Activated B cell treated with CpG ODN at 0.5 μM for 24 hours (primary cell): ENCODE results near the gene LAMA5. TPM values are rescaled to one million over a fixed set of nuclear protein-coding genes. Genes with fewer than 3 reads are reported as not detected.

Source experiments
- ATAC-seq: fragments of 200-7000 bp; cut with Tn5 transposase; one replicate; pipeline ENCODE4 v1.10.0; 2021; ENCODE audit warnings: low read depth, mild to moderate bottlenecking, moderate library complexity
- CTCF ChIA-PET: fragments of 350-600 bp; sonication (Branson Sonifier 250); formaldehyde crosslinking; loops from one replicate; lab custom pipeline; 2021; ENCODE audit warnings: antibody characterized with exemption; lab: Charles Lee
- POLR2A ChIA-PET: fragments of 350-600 bp; sonication (Branson Sonifier 250); formaldehyde crosslinking; loops from one replicate; lab custom pipeline; 2021; ENCODE audit warnings: antibody characterized with exemption; lab: Charles Lee
- DNase-seq: peaks from one replicate; pipeline ENCODE4 v3.0.0; 2022
- H3K27ac Mint-ChIP-seq: one replicate; pipeline ENCODE4 v1.8.0; 2020; ENCODE audit warnings: mixed read lengths
- H3K27me3 Mint-ChIP-seq: one replicate; pipeline ENCODE4 v1.8.0; 2021; ENCODE audit warnings: mixed read lengths
- H3K36me3 Mint-ChIP-seq: one replicate; pipeline ENCODE4 v1.8.0; 2021; ENCODE audit warnings: low read depth, mixed read lengths
- H3K4me1 Mint-ChIP-seq: one replicate; pipeline ENCODE4 v1.8.0; 2021; ENCODE audit warnings: mixed read lengths
- H3K4me3 Mint-ChIP-seq: one replicate; pipeline ENCODE4 v1.8.0; 2020; ENCODE audit warnings: mild to moderate bottlenecking, mixed read lengths
- H3K9me3 Mint-ChIP-seq: one replicate; pipeline ENCODE4 v1.8.0; 2020; ENCODE audit warnings: mixed read lengths
- intact Hi-C: fragments of 100-400 bp; cut with micrococcal nuclease; formaldehyde crosslinking; loops from one replicate; pipeline ENCODE4 v1.15.1; 2024
- total RNA-seq: library from RNA; stranded (reverse); gene quantifications from 2 replicates; pipeline ENCODE4 v1.2.3, GENCODE V29; 2022
- TF ChIP-seq, protein P1 (sequence below): fragments of 200-600 bp; IDR thresholded peaks from one replicate; pipeline ENCODE4 v1.8.0; 2022; ENCODE audit warnings: antibody characterized with exemption, mild to moderate bottlenecking

Gene LAMA5
- total RNA-seq, 1 donor from 2014 or later, result 24.8 TPM

DNA sequence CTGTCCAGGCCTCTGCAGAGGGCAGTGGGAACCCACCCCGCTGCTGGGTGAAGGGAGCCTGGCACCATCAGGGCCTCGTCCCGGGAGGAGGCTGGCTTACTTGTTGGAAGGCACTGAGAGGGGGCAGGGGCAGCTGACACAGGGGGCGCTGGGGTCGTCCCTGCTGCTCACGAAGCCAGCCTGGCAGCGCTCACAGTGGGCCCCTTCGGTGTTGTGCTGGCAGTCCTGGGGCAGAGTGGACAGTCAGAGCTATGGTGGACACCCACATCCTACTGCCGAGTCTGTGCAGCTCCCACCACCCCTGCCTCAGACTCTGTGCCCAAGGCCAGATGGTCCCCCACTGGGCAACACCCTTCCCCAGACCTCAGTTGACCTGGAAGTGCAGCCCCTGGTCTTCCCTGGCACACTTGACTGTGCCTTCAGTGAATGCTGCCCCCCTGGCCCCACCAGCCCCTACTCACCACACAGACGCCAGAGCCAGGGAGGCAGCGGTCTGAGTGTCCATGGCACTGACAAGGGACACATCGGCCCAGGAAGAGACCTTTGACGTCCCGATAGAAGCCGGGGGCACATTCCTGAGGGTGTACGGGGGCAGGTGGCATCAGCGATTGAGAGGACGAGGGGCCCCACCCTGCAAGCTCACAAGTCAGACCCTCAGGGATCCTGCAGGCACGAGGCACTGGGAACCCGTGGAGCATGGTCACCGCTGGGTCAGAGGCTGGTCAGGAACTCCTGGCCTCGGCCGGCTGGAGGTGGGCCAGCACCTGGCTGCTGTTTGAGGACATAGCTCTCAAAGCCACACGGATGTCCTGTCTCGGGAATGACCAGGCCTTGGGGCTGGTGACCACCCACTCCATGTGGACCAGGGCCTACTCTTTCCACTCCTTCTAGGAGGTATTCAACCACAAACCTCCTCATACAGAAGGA, 42.9 kb downstream of the LAMA5 start:
- ChIA-PET POLR2A (no interaction called here), CTCF (no interaction called here)
- no peaks in the 10 kb centered on the region for H3K9me3 Mint-ChIP-seq
- no peak overlapping the region for H3K4me3 Mint-ChIP-seq
- H3K27me3 Mint-ChIP-seq, result no peaks in the 10 kb centered on the region
- TF ChIP-seq, protein P1, sequence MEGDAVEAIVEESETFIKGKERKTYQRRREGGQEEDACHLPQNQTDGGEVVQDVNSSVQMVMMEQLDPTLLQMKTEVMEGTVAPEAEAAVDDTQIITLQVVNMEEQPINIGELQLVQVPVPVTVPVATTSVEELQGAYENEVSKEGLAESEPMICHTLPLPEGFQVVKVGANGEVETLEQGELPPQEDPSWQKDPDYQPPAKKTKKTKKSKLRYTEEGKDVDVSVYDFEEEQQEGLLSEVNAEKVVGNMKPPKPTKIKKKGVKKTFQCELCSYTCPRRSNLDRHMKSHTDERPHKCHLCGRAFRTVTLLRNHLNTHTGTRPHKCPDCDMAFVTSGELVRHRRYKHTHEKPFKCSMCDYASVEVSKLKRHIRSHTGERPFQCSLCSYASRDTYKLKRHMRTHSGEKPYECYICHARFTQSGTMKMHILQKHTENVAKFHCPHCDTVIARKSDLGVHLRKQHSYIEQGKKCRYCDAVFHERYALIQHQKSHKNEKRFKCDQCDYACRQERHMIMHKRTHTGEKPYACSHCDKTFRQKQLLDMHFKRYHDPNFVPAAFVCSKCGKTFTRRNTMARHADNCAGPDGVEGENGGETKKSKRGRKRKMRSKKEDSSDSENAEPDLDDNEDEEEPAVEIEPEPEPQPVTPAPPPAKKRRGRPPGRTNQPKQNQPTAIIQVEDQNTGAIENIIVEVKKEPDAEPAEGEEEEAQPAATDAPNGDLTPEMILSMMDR, result no peak
- no peak overlapping the region for H3K27ac Mint-ChIP-seq
- ATAC-seq (no peak), DNase-seq (no peak)
- intact Hi-C loops, result no loop called here
- no peaks in the 10 kb centered on the region for H3K4me1 Mint-ChIP-seq
- peaks cover 21% of the 10 kb centered on the region for H3K36me3 Mint-ChIP-seq

DNA sequence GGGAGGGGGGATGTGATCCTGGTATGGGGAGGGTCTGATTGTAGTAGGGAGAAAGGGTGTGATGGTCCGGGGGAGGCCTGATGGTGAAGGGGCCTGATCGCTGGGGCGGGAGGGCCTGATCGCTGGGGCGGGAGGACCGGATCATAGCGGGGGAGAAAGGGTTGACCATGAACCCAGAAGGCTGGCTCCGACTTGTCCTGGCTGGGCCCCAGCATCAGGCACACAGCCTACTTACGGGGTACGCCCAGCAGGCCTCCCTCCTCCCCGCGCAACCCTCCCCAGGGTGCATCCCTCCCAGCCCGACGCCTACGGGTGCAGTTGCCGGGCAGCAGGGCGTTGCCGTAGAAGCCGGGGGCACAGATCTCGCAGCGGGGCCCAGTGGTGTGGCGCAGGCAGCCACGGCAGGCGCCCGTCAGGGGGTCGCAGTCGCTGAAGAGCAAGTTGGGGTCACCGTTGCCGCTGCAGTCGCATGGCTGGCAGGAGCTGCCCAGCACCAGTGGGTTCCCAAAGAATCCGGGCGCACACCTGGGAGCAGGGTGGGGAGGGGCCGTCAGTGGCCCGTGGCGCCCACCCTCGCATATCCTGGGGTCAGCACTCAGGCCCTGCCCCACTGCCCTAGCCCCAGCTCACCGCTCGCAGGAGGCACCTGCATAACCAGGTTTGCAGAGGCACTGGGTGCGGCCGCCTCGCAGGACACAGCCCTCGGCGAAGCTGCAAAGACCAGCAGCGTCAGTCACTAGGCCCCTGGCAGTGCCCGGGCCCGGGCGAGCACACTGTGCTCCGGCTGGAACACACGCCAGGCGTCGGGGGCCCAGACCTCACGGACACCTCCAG, 43.7 kb downstream of the LAMA5 start:
- CTCF ChIA-PET, result no interaction called here
- Mint-ChIP-seq H3K36me3 (peaks cover 22% of the 10 kb centered on the region), H3K4me1 (no peaks in the 10 kb centered on the region), H3K27ac (no peak overlapping the region), H3K27me3 (no peaks in the 10 kb centered on the region), H3K4me3 (no peak overlapping the region), H3K9me3 (no peaks in the 10 kb centered on the region)
- ATAC-seq, result no peak
- POLR2A ChIA-PET, result no interaction called here
- intact Hi-C loops, result no loop called here
- TF ChIP-seq, protein P1, result no peak
- DNase-seq, result no peak

GRCh38 chr20:62322492-62323041, 44.5 kb downstream of the LAMA5 start:
- TF ChIP-seq, protein P1, result no peak
- DNase-seq (no peak), ATAC-seq (no peak)
- CTCF ChIA-PET, result no interaction called here
- no peaks in the 10 kb centered on the region for H3K27me3 Mint-ChIP-seq
- H3K27ac Mint-ChIP-seq, result no peak overlapping the region
- H3K4me3 Mint-ChIP-seq, result no peak overlapping the region
- intact Hi-C loops, result no loop called here
- H3K4me1 Mint-ChIP-seq, result no peaks in the 10 kb centered on the region
- no peaks in the 10 kb centered on the region for H3K9me3 Mint-ChIP-seq
- POLR2A ChIA-PET, result no interaction called here
- peaks cover 20% of the 10 kb centered on the region for H3K36me3 Mint-ChIP-seq

DNA sequence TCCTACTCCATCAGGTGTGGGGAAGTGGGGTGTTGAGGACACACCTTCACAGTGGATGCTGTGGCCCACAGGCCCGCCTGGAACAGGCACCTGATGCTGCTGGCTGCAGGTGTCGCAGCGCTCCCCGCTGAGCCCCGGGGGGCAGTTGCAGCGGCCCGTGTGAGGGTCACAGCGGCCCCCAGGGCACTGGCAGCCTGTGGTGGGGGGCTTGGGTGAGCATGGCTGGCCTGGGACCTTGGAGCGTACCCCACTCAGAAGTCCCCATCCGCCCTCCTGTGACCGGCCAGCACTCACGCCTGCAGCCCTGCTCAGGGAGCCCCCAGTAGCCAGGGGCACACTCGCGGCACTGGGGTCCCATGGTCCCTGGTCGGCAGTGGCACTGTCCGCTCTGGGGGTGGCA, 45.1 kb downstream of the LAMA5 start:
- H3K27me3 Mint-ChIP-seq, result no peaks in the 10 kb centered on the region
- no peak for DNase-seq
- ATAC-seq, result no peak
- H3K9me3 Mint-ChIP-seq, result no peaks in the 10 kb centered on the region
- TF ChIP-seq, protein P1, result no peak
- H3K27ac Mint-ChIP-seq, result no peak overlapping the region
- no peak overlapping the region for H3K4me3 Mint-ChIP-seq
- intact Hi-C loops, result loop anchor here (1.0 kb wide), 1 partner anchor 15 kb away; no protein-coding TSS in a partner anchor
- ChIA-PET CTCF (no interaction called here), POLR2A (no interaction called here)
- H3K36me3 Mint-ChIP-seq, result peaks cover 17% of the 10 kb centered on the region
- H3K4me1 Mint-ChIP-seq, result no peaks in the 10 kb centered on the region
